Uterus (tissue), 4 donors: ENCODE data around the gene ZNF598. TPM values are rescaled to one million over a fixed set of nuclear protein-coding genes. Genes with fewer than 3 reads are reported as not detected.
"Not testable (repeated sequence)": the region's sequence is repeated elsewhere in the genome, so short reads cannot be mapped to it uniquely, and the experiment has no call there.

ENCODE experiments used
- DNase-seq, 2 donors: peaks; one replicate each; pipeline ENCODE4 v3.0.0-alpha.2; 2019 to 2020
- H3K27ac ChIP-seq, 2 donors: fragments of 200-600 bp; sonication (generic); 1 replicate in 1 of 2; 2 replicates in 1 of 2; pipeline ENCODE4 v1.5.1; 2016 to 2018
- H3K27me3 ChIP-seq, 2 donors: fragments of 200-600 bp; sonication (generic); one replicate each; pipeline ENCODE4 v1.5.1; 2018 to 2019; ENCODE audit warnings: control low read depth in 1 of 2
- H3K36me3 ChIP-seq, 2 donors: fragments of 200-600 bp; sonication (generic); one replicate each; pipeline ENCODE4 v1.5.1; 2019; ENCODE audit warnings: control low read depth in 1 of 2
- H3K4me1 ChIP-seq, 2 donors: fragments of 200-600 bp; sonication (generic); one replicate each; pipeline ENCODE4 v1.5.1; 2018 to 2019; ENCODE audit warnings: control low read depth in 1 of 2
- H3K4me3 ChIP-seq, 2 donors: fragments of 200-600 bp; sonication (generic); 1 replicate in 1 of 2; 2 replicates in 1 of 2; pipeline ENCODE4 v1.5.1; 2018 to 2019; ENCODE audit warnings: mild to moderate bottlenecking in 1 of 2
- H3K9me3 ChIP-seq, 2 donors: fragments of 200-600 bp; sonication (generic); one replicate each; pipeline ENCODE4 v1.5.1; 2019; ENCODE audit warnings: control low read depth in 1 of 2
- POLR2A ChIP-seq, 2 donors: fragments of 450-650 bp; IDR thresholded peaks; one replicate each; pipeline ENCODE4 v1.6.1; 2016; ENCODE audit warnings: antibody characterized with exemption in 2 of 2, mild to moderate bottlenecking in 1 of 2, moderate library complexity in 1 of 2
- intact Hi-C: fragments of 100-400 bp; cut with DNase I; formaldehyde crosslinking; loops from one replicate; pipeline ENCODE4 v1.15.1; 2023; ENCODE audit warnings: low total_unique reads
- total RNA-seq, 4 donors: library from RNA; depleted of rRNA in 3 of 4; stranded (reverse); fragments of >200 nt in 3 of 4; gene quantifications; one replicate each; pipeline versions ENCODE4 v1.1.0 to v1.2.4, GENCODE V29; 2014 to 2023
- TF ChIP-seq, protein P1 (sequence below), 4 experiments: fragments of 200-600 bp in 2 of 4; fragments of 450-650 bp in 2 of 4; sonication (generic) in 2 of 4; IDR thresholded peaks; one replicate each; pipeline ENCODE4 v1.5.1; 2016 to 2019; ENCODE audit warnings: antibody characterized with exemption in 4 of 4, mild to moderate bottlenecking in 2 of 4, moderate library complexity in 1 of 4
- donor health status: DM: yes; HTN: yes; CAD: no.

The ZNF598 gene
- total RNA-seq, 4 donors from 2014 or later, result 16.9 to 50.0 (median 34.6) TPM

DNA sequence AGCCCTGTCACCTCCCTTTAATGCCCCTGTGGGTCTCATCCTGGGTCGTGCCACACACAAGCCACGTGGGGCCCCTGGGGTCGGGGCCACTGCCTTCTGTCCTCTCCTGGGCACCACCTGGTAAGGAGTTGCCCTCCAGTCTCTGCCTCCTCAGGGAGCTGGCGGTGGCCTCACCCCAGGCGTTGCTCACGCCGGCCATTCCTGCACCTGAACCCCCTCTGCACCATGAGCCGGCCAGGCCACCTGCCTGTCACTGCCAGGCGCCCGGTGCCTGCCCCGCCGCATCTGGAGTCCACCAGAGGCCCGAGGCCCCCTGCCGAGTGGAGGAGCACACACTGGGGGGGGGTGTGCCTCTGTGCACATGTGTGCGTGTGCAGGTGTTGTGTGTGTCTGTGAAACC, 27.5 kb upstream of the ZNF598 start:
- peaks cover 0 to 32% of the 10 kb centered on the region in 2 donors for H3K4me1 ChIP-seq
- H3K27me3 ChIP-seq, result no peaks in the 10 kb centered on the region
- TF ChIP-seq, protein P1, sequence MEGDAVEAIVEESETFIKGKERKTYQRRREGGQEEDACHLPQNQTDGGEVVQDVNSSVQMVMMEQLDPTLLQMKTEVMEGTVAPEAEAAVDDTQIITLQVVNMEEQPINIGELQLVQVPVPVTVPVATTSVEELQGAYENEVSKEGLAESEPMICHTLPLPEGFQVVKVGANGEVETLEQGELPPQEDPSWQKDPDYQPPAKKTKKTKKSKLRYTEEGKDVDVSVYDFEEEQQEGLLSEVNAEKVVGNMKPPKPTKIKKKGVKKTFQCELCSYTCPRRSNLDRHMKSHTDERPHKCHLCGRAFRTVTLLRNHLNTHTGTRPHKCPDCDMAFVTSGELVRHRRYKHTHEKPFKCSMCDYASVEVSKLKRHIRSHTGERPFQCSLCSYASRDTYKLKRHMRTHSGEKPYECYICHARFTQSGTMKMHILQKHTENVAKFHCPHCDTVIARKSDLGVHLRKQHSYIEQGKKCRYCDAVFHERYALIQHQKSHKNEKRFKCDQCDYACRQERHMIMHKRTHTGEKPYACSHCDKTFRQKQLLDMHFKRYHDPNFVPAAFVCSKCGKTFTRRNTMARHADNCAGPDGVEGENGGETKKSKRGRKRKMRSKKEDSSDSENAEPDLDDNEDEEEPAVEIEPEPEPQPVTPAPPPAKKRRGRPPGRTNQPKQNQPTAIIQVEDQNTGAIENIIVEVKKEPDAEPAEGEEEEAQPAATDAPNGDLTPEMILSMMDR (IDR thresholded peaks at IDR 0.05), result no peak
- no peak for TF ChIP-seq POLR2A (IDR thresholded peaks at IDR 0.05)
- no peaks in the 10 kb centered on the region for H3K36me3 ChIP-seq
- intact Hi-C loops, result no loop called here
- H3K9me3 ChIP-seq, result no peaks in the 10 kb centered on the region
- H3K27ac ChIP-seq, result peak overlapping the region; percentile 91 to 92
- H3K4me3 ChIP-seq, result no peak overlapping the region
- DNase-seq, result no peak

DNA sequence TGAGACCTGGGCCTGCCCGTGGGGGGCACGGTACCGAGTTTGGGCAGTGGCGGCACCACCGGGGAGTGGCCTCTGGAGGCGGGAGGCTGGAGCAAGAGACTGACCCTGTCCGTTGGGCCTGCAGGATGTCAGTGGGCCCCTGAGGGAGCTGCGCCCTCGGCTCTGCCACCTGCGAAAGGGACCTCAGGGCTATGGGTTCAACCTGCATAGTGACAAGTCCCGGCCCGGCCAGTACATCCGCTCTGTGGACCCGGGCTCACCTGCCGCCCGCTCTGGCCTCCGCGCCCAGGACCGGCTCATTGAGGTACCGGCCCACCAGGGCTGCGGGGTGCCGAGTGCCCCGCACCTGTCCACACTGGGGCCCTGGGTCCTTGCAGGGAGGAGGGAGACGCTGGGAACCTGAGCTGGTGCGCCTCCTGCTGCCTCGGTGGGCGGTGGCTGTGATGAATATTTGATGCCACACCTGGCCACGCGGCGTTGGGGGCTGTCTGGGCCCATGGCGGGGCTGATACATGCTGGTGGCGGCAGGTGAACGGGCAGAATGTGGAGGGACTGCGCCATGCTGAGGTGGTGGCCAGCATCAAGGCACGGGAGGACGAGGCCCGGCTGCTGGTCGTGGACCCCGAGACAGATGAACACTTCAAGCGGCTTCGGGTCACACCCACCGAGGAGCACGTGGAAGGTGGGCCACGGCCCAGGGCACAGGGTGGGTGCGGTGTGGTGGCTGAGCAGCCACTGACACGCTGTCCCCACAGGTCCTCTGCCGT, 26.8 kb upstream of the ZNF598 start:
- Histone ChIP-seq H3K27ac (peak overlapping the region; percentile 91 to 92), H3K27me3 (no peaks in the 10 kb centered on the region), H3K9me3 (no peaks in the 10 kb centered on the region), H3K4me1 (peaks cover 0 to 32% of the 10 kb centered on the region in 2 donors), H3K4me3 (peak overlapping the region in 1 of 2 donors; percentile 7), H3K36me3 (no peaks in the 10 kb centered on the region)
- DNase-seq, result no peak
- TF ChIP-seq, protein P1 (IDR thresholded peaks at IDR 0.05), result no peak
- no peak for TF ChIP-seq POLR2A (IDR thresholded peaks at IDR 0.05)
- intact Hi-C loops, result no loop called here

DNA sequence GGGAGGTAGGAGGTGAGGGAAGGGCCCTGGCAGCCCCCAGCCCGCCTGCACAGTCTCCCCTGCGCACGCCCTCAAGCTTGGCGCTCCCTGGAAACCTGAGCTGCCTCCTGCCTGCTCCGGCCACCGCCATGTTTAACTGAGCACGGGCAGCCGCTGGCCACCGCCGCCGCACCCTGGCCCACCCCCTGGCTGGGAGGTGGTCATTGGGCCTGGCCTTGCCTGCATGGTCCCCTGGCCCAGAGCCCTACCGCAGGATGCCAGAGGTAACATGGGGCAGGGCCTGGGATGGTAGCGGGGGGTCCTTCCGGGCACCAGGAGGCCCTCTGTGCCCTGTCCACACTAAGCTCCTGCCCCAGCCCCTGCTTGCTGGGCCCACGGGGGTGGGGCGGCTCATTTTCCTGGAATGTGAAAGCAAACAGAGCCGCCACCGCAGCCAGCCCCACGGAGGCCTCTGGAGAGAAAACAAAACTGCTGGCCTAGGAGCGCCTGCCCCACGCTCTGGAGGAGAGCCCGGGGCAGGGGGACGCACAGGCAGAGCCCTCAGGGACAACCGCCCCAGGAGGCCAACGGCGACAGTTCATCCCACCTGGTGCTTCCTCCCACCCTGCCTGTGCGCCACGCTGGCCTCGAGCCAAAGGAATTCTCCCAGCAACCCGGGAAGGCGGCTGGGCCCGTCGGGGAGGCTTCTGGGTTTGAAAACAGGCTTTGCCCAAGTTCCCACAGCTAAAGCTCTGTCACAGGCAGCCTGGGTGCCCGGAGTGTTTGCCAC, 26.0 kb upstream of the ZNF598 start:
- Histone ChIP-seq H3K4me1 (peaks cover 0 to 32% of the 10 kb centered on the region in 2 donors), H3K27me3 (no peaks in the 10 kb centered on the region), H3K9me3 (no peaks in the 10 kb centered on the region), H3K4me3 (peak overlapping the region in 1 of 2 donors; percentile 8), H3K36me3 (no peaks in the 10 kb centered on the region), H3K27ac (peak overlapping the region; percentile 91 to 92)
- DNase-seq, result peak in 1 of 2 donors; percentile 66
- TF ChIP-seq POLR2A (IDR thresholded peaks at IDR 0.05), result no peak
- TF ChIP-seq, protein P1 (IDR thresholded peaks at IDR 0.05), result no peak
- intact Hi-C loops, result no loop called here

DNA sequence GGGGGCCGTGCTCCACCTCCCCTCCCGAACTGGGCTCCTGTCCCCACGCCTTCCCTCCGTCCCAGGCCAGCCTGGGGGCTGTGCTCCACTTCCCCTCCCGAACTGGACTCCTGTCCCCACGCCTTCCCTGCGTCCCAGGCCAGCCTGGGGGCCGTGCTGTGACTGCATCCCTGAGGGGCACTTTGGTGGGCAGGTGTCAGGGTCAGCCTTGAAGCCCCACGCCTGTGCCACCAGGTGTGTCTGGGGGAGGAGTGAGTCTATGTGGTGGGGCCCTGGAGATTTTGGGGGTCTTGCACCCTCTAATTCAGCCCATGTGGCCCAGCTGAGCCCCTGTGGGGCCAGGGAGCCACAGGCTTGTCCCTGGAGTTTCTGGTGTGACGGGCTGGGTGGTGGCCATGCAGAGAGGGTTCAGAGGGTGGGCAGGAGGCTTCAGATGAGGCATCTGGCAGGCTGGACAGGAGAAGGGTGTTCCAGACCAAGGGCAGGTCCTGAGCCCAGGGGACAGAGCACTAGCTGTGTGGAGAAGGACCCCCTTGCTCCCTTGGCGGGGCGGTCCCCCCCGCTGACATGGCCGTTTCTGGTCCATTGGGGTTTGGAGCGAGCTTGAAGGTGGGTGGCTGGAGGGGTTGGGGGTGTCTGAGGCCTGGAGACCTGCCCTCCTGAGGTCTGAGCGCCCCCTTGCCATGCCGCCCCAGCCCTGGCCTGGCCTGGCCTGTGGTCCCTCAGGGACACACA, 25.2 kb upstream of the ZNF598 start:
- peak overlapping the region in 1 of 2 donors; percentile 8 for H3K4me3 ChIP-seq
- peaks cover 0 to 32% of the 10 kb centered on the region in 2 donors for H3K4me1 ChIP-seq
- H3K9me3 ChIP-seq, result no peaks in the 10 kb centered on the region
- no peaks in the 10 kb centered on the region for H3K36me3 ChIP-seq
- H3K27ac ChIP-seq, result peak overlapping the region; percentile 91 to 92
- H3K27me3 ChIP-seq, result no peaks in the 10 kb centered on the region
- no peak for TF ChIP-seq POLR2A (IDR thresholded peaks at IDR 0.05)
- TF ChIP-seq, protein P1 (IDR thresholded peaks at IDR 0.05), result no peak
- DNase-seq, result peak in 1 of 2 donors; percentile 39
- intact Hi-C loops, result no loop called here

DNA sequence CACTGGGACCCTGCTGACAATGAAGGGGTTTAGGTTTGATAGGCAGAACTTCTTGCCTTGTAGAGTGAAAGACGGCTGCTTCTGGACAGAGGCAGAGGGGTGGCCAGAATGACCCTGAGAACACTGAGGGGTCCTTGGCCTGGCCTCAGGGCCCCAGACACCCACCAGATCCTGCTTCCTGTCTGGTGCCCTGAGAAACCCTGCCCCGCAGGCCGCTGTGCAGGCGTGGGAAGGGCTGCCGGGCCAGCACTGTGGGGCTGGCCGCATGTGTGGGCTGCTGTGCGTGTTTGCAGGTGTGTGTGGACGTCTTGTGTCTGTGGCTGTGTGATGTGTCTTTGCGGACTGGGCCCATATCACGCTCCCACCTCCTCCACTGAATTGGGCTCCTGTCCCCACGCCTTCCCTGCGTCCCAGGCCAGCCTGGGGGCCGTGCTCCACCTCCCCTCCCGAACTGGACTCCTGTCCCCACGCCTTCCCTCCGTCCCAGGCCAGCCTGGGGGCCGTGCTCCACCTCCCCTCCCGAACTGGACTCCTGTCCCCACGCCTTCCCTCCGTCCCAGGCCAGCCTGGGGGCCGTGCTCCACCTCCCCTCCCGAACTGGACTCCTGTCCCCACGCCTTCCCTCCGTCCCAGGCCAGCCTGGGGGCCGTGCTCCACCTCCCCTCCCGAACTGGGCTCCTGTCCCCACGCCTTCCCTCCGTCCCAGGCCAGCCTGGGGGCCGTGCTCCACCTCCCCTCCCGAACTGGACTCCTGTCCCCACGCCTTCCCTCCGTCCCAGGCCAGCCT, 24.5 kb upstream of the ZNF598 start:
- H3K36me3 ChIP-seq, intact Hi-C loops: not testable (repeated sequence)
- H3K4me3 ChIP-seq, result peak overlapping the region; percentile 14 to 20

More for the DNA sequence above, 24.5 kb upstream of the ZNF598 start:
- Histone ChIP-seq H3K27ac (peak overlapping the region; percentile 91 to 92), H3K4me1 (peaks cover 0 to 32% of the 10 kb centered on the region in 2 donors)
- H3K27me3 ChIP-seq, DNase-seq, H3K9me3 ChIP-seq: not testable (repeated sequence)
